Cardiac septum (tissue), 1 donor: ENCODE results near the gene NOS3. TPM values are rescaled to one million over a fixed set of nuclear protein-coding genes. Genes with fewer than 3 reads are reported as not detected.

Experiments
- DNase-seq: peaks from one replicate; pipeline ENCODE4 v3.0.0-alpha.2; 2020; ENCODE audit warnings: low spot score
- intact Hi-C: fragments of 100-400 bp; cut with DNase I; formaldehyde crosslinking; loops from one replicate; pipeline ENCODE4 v1.14.0; 2022
- total RNA-seq: library from RNA; stranded (reverse); fragmentation: NEBNext Ultra II Directional; extraction: Animal tissue kit (Norgen Biotek cat#: 25700); gene quantifications from one replicate; pipeline ENCODE4 v1.2.1, GENCODE V29; 2021
- donor health status: DM: no; HTN: no; CAD: no.

Gene NOS3
- total RNA-seq, 1 donor from 2014 or later = 26.5 TPM

- intact Hi-C loops = no loop called here
- peak; percentile 57 for DNase-seq
Measured at GRCh38 chr7:150950496-150951180, 40.2 kb upstream of the NOS3 start.

GRCh38 chr7:150951181-150951520 lies 39.7 kb upstream of the NOS3 start:
- DNase-seq = no peak
- intact Hi-C loops = no loop called here

GRCh38 chr7:150951521-150951920 lies 39.3 kb upstream of the NOS3 start:
- DNase-seq = no peak
- intact Hi-C loops = no loop called here

GRCh38 chr7:150952331-150953050 lies 38.3 kb upstream of the NOS3 start:
- no peak for DNase-seq
- intact Hi-C loops = no loop called here

GRCh38 chr7:150953061-150953997 lies 37.5 kb upstream of the NOS3 start:
- intact Hi-C loops = no loop called here

GRCh38 chr7:150954201-150954985 lies 36.4 kb upstream of the NOS3 start:
- no peak for DNase-seq
- intact Hi-C loops = no loop called here

More at GRCh38 chr7:150953061-150953997, 37.5 kb upstream of the NOS3 start:
- no peak for DNase-seq

GRCh38 chr7:150954986-150955518 lies 35.8 kb upstream of the NOS3 start:
- no peak for DNase-seq
- intact Hi-C loops = loop anchor here (5.0 kb wide), 1 partner anchor 53 kb away; no protein-coding TSS in a partner anchor

- DNase-seq = no peak
- intact Hi-C loops = loop anchor here (5.0 kb wide), 1 partner anchor 53 kb away; no protein-coding TSS in a partner anchor
Measured at GRCh38 chr7:150955519-150956394, 35.1 kb upstream of the NOS3 start.

- intact Hi-C loops = loop anchor here (5.0 kb wide), 1 partner anchor 54 kb away; no protein-coding TSS in a partner anchor
- no peak for DNase-seq
Measured at GRCh38 chr7:150956395-150957132, 34.3 kb upstream of the NOS3 start.

GRCh38 chr7:150957133-150958020 lies 33.4 kb upstream of the NOS3 start:
- DNase-seq = peak; percentile 74
- intact Hi-C loops = loop anchor here (5.0 kb wide), 1 partner anchor 55 kb away; no protein-coding TSS in a partner anchor

GRCh38 chr7:150958062-150958552 lies 32.7 kb upstream of the NOS3 start:
- intact Hi-C loops = loop anchor here (5.0 kb wide), 1 partner anchor 56 kb away; no protein-coding TSS in a partner anchor
- DNase-seq = no peak

GRCh38 chr7:150958597-150958996 lies 32.2 kb upstream of the NOS3 start:
- no peak for DNase-seq
- intact Hi-C loops = loop anchor here (5.0 kb wide), 1 partner anchor 56 kb away; no protein-coding TSS in a partner anchor

- intact Hi-C loops = loop anchor here (5.0 kb wide), 1 partner anchor 57 kb away; no protein-coding TSS in a partner anchor
- DNase-seq = no peak
Measured at GRCh38 chr7:150959081-150959480, 31.7 kb upstream of the NOS3 start.

- DNase-seq = no peak
- intact Hi-C loops = loop anchor here (5.0 kb wide), 2 partner anchors 58 to 173 kb away; no protein-coding TSS in a partner anchor
Measured at GRCh38 chr7:150959739-150960734, 30.8 kb upstream of the NOS3 start.
